ENCODE data around the gene NLRC5.
"Not testable (repeated sequence)": the region's sequence is repeated elsewhere in the genome, so short reads cannot be mapped to it uniquely, and the experiment has no call there.

NLRC5 gene

DNA sequence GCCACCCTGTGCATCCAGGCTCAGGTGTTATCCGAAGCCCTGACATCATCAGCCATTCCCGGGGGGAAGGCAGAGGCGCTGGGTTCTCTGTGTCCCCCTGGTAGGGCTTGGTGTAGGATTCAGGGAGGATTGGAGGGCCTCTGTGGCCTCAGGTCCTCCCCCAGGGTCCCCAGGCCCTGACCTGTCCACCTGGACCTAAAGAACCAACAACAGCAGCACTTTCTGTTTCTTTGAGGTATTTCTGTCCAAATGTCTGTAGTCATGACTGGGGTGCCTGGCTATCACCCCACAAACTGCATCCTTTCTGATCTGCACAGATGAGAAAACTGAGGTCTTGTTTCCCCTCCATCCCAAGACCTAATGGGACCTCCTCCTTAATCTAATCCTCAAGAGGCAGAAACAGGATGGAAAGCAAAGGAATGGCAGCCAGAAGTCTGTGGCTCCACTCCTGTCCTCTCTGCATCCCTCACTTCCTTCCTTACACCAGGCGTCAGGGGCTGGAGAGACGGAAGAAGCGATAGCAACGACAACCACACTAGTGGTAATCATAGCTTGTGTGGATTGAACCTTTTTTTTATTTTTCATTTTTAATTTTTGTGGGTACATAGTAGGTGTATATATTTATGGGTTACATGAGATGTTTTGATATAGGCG lies 11.8 kb downstream of the NLRC5 start:
- Histone ChIP-seq H3F3A (ENCODE audit: control insufficient read depth, insufficient read depth) (peaks cover 9% of the 10 kb centered on the region; the same call in 1 of the 2 replicates), H3K79me2 (ENCODE audit: control insufficient read depth, low read length) (no peaks in the 10 kb centered on the region), H4K20me1 (ENCODE audit: control insufficient read depth, insufficient read depth, low read depth, low read length) (no peaks in the 10 kb centered on the region), H3K27ac (ENCODE audit: low read depth, low read length) (no peak overlapping the region), H3K4me3 (ENCODE audit: low read length) (no peak overlapping the region), H3K36me3 (ENCODE audit: control insufficient read depth, low read length) (no peaks in the 10 kb centered on the region), H3K4me2 (ENCODE audit: low read length) (no peak overlapping the region), H3K27me3 (ENCODE audit: control insufficient read depth, low read length) (no peaks in the 10 kb centered on the region), H3K9me3 (ENCODE audit: control insufficient read depth, insufficient read depth, low read length) (no peaks in the 10 kb centered on the region), H3K4me1 (ENCODE audit: control insufficient read depth, low read length) (peaks cover 32% of the 10 kb centered on the region), H3K9me2 (replicated peaks; ENCODE audit: control insufficient read depth, low read length) (no peaks in the 10 kb centered on the region)
- TF ChIP-seq, protein P1, sequence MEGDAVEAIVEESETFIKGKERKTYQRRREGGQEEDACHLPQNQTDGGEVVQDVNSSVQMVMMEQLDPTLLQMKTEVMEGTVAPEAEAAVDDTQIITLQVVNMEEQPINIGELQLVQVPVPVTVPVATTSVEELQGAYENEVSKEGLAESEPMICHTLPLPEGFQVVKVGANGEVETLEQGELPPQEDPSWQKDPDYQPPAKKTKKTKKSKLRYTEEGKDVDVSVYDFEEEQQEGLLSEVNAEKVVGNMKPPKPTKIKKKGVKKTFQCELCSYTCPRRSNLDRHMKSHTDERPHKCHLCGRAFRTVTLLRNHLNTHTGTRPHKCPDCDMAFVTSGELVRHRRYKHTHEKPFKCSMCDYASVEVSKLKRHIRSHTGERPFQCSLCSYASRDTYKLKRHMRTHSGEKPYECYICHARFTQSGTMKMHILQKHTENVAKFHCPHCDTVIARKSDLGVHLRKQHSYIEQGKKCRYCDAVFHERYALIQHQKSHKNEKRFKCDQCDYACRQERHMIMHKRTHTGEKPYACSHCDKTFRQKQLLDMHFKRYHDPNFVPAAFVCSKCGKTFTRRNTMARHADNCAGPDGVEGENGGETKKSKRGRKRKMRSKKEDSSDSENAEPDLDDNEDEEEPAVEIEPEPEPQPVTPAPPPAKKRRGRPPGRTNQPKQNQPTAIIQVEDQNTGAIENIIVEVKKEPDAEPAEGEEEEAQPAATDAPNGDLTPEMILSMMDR (IDR thresholded peaks at IDR 0.05; ENCODE audit: low read depth, low read length, poor library complexity, severe bottlenecking): no peak
- no peak for TF ChIP-seq EZH2phosphoT487 (IDR thresholded peaks at IDR 0.05; ENCODE audit: borderline replicate concordance, low read length)

DNA sequence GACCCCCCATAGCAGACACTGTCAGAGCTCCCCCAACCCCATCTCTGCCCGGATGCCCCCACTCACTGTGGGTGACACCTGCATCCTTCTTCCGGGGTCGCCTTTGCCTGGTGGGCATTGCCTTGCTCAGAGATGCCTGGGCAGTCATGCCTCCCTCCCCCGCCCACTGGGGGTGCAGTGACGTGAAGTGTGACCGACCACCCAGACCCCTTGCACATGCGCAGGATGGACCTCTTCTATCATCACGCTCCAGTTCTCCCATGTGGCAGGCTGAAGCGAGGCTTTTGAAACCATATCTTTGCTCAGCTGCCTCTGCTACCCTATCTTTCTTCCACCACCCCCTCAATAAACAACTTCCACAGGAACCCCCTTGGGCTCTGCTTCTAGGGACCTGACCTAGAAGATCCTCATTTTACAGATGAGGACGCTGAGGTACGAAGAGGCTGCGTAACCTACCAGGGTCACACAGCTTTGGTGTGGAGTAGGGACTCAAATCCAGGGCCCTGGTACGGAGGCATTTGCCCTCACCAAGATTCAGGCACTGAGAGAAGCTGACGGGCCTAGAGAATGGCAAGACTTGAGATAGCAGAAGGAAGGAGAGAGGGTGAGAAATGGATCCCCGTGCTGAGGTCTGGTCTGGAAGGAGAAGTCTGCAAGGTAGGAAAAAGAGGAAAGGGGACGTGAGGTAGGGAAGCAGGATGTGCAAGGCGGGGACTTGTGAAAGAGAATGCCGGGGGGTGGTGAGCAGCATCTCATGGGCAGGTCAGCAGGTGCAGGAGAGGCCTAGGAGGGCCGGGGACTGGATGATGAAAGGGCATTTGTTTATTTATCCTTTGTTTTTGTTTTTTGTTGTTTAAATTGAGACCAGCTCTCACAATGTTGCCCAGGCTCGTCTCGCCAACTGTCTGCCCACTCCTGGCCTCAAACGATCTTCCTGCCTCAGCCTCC lies 14.4 kb downstream of the NLRC5 start:
- Histone ChIP-seq H3K4me2 (ENCODE audit: low read length) (peak overlapping the region; percentile 35), H3F3A (ENCODE audit: control insufficient read depth, insufficient read depth) (peaks cover 15% of the 10 kb centered on the region; the same call in 1 of the 2 replicates), H3K79me2 (ENCODE audit: control insufficient read depth, low read length) (no peaks in the 10 kb centered on the region)

DNA sequence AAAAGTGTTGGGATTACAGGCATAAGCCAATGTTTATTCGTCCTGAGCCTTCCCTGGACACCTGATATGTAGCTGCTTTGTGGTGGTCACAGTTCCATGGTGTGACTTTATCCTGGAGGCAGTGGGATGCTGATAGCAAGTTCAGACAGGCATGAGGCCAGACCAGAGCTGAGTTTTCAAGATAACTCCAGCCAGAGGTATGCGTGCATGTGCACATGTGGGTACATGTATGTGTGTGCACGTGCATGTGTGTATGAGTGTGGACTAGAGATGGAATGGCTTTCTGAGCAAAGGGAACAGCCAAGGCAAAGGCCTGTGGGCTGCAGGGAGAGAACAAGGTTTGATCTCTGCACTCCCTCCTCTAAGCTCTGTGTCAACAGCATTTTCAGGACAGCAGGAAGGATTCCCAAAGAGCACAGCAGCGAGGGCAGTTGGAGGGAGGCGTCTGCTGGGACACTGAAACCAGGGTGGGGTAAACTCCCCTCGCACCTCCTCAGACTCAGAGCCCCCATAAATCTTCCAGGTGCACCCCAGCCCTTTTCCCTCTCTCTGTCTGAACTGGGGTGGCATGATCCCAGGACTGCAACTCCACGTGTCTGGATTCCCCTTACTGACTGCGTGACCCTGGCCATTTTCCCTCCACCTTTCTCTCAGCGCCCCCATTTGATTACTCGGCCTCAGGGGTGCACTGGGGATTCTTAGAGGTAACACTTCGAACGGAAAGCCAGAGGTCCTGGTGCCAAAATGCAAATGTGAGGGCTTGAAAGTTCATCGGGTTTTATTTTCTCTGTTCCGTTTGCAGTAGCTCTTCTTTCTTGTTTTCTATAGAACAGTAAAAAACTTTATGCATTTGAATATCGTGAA lies 15.3 kb downstream of the NLRC5 start:
- Histone ChIP-seq H3K4me2 (ENCODE audit: low read length) (peak overlapping the region; percentile 35; the same call in 1 of the 2 replicates), H3K27ac (ENCODE audit: low read depth, low read length) (no peak overlapping the region), H3K9me2 (replicated peaks; ENCODE audit: control insufficient read depth, low read length) (no peaks in the 10 kb centered on the region), H3K36me3 (ENCODE audit: control insufficient read depth, low read length) (no peaks in the 10 kb centered on the region), H4K20me1 (ENCODE audit: control insufficient read depth, insufficient read depth, low read depth, low read length) (no peaks in the 10 kb centered on the region), H3F3A (ENCODE audit: control insufficient read depth, insufficient read depth) (peaks cover 13% of the 10 kb centered on the region; the same call in 1 of the 2 replicates), H3K4me1 (ENCODE audit: control insufficient read depth, low read length) (peaks cover 51% of the 10 kb centered on the region), H3K4me3 (ENCODE audit: low read length) (0 out of 2 replicates have a peak overlapping the region, but pooled peaks have one; percentile 16), H3K27me3 (ENCODE audit: control insufficient read depth, low read length) (no peaks in the 10 kb centered on the region), H3K9me3 (ENCODE audit: control insufficient read depth, insufficient read depth, low read length) (no peaks in the 10 kb centered on the region), H3K79me2 (ENCODE audit: control insufficient read depth, low read length) (no peaks in the 10 kb centered on the region)
- TF ChIP-seq, protein P1 (IDR thresholded peaks at IDR 0.05; ENCODE audit: low read depth, low read length, poor library complexity, severe bottlenecking): no peak
- no peak for TF ChIP-seq EZH2phosphoT487 (IDR thresholded peaks at IDR 0.05; ENCODE audit: borderline replicate concordance, low read length)

More for the DNA sequence above, 14.4 kb downstream of the NLRC5 start:
- no peak overlapping the region for H3K27ac ChIP-seq (ENCODE audit: low read depth, low read length)
- no peak overlapping the region for H3K4me3 ChIP-seq (ENCODE audit: low read length)
- no peaks in the 10 kb centered on the region for H3K27me3 ChIP-seq (ENCODE audit: control insufficient read depth, low read length)
- H3K36me3 ChIP-seq (ENCODE audit: control insufficient read depth, low read length): no peaks in the 10 kb centered on the region
- TF ChIP-seq EZH2phosphoT487 (IDR thresholded peaks at IDR 0.05; ENCODE audit: borderline replicate concordance, low read length): no peak
- TF ChIP-seq, protein P1 (IDR thresholded peaks at IDR 0.05; ENCODE audit: low read depth, low read length, poor library complexity, severe bottlenecking): no peak
- no peaks in the 10 kb centered on the region for H3K9me3 ChIP-seq (ENCODE audit: control insufficient read depth, insufficient read depth, low read length)
- H3K4me1 ChIP-seq (ENCODE audit: control insufficient read depth, low read length): peaks cover 50% of the 10 kb centered on the region
- H4K20me1 ChIP-seq (ENCODE audit: control insufficient read depth, insufficient read depth, low read depth, low read length): no peaks in the 10 kb centered on the region
- no peaks in the 10 kb centered on the region for H3K9me2 ChIP-seq (replicated peaks; ENCODE audit: control insufficient read depth, low read length)

DNA sequence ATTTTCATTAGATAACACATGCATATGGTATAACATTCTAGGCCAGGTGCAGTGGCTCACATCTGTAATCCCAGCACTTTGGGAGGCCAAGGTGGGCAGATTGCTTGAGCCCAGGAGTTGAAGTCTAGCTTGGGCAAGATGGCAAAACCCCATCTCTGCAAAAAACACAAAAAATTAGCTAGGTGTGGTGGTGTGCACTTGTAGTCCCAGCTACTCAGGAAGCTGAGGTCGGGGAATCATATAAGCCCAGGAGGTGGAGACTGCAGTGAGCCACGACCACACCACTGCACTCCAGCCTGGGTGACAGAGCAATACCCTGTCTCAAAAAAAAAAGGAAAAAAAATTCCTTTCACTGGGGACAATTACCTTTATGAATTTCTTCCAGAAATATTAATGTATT lies 16.2 kb downstream of the NLRC5 start:
- H3K36me3 ChIP-seq (ENCODE audit: control insufficient read depth, low read length); H3K27ac ChIP-seq (ENCODE audit: low read depth, low read length); H3K79me2 ChIP-seq (ENCODE audit: control insufficient read depth, low read length); H4K20me1 ChIP-seq (ENCODE audit: control insufficient read depth, insufficient read depth, low read depth, low read length); H3K4me3 ChIP-seq (ENCODE audit: low read length); H3K9me2 ChIP-seq (replicated peaks; ENCODE audit: control insufficient read depth, low read length); H3K9me3 ChIP-seq (ENCODE audit: control insufficient read depth, insufficient read depth, low read length); H3K27me3 ChIP-seq (ENCODE audit: control insufficient read depth, low read length): not testable (repeated sequence)
- Histone ChIP-seq H3F3A (ENCODE audit: control insufficient read depth, insufficient read depth) (peaks cover 13% of the 10 kb centered on the region; the same call in 1 of the 2 replicates), H3K4me2 (ENCODE audit: low read length) (0 out of 2 replicates have a peak overlapping the region, but pooled peaks have one; percentile 8), H3K4me1 (ENCODE audit: control insufficient read depth, low read length) (peaks cover 60% of the 10 kb centered on the region)

Measured in DOHH2 (cell line).